Hematopoietic multipotent progenitor cell treated with erythropoietin and hydrocortisone succinate and interleukin-3 and kit ligand, for 4 days (in vitro differentiated cells): ENCODE measurements around the gene MMUT.
A peak's percentile ranks its signal among the peaks of the same experiment; 100 is the strongest.
"Not testable (repeated sequence)": the region's sequence is repeated elsewhere in the genome, so short reads cannot be mapped to it uniquely, and the experiment has no call there.

Source experiments
- DNase-seq: peaks from one replicate; pipeline ENCODE4 v3.0.0-alpha.2; 2015

The MMUT gene

GRCh38 chr6:49416195-49416594, 46.9 kb downstream of the MMUT start:
- DNase-seq: no peak

GRCh38 chr6:49415358-49415757, 47.7 kb downstream of the MMUT start:
- DNase-seq: no peak

GRCh38 chr6:49410564-49410963, 52.5 kb downstream of the MMUT start:
- DNase-seq: no peak

- peak; percentile 79 for DNase-seq
Measured at GRCh38 chr6:49409951-49410542, 53.0 kb downstream of the MMUT start.

- no peak for DNase-seq
Measured at GRCh38 chr6:49406250-49406970, 56.6 kb downstream of the MMUT start.

GRCh38 chr6:49401063-49401462, 62.0 kb downstream of the MMUT start:
- DNase-seq: no peak

- not testable (repeated sequence) for DNase-seq
Measured at GRCh38 chr6:49386667-49387508, 76.2 kb downstream of the MMUT start.

GRCh38 chr6:49384904-49385303, 78.1 kb downstream of the MMUT start:
- DNase-seq: no peak
